Stimulated activated CD4-positive, alpha-beta T cell treated with anti-CD3 and anti-CD28 coated beads, Interleukin-4, amount 100 ng/mL, for 24 hours (primary cell): ENCODE results near the gene PIK3C3.
"Not testable (repeated sequence)": the region's sequence is repeated elsewhere in the genome, so short reads cannot be mapped to it uniquely, and the experiment has no call there.

ENCODE experiments used
- DNase-seq: peaks from one replicate; pipeline ENCODE4 v3.0.0-alpha.2; 2020

PIK3C3 gene

DNA sequence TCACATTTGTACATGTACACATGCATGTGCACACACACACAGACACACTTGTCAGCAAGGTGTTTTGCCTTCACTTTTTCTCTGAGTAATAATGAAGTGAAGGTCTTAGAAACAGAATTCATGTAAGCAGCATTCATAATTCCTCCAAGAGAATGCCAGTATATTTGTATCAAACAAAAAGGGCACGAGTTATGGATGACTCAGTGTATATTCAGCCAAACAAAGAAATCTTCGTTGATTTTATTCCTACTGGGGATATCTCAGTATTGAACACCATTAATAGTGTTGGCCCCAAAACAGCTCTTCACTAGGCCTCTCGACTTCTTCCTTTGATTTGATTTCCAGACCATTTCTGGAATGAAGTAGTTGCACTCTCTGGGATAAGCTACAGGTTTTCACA, 125.3 kb downstream of the PIK3C3 start:
- DNase-seq: no peak

DNA sequence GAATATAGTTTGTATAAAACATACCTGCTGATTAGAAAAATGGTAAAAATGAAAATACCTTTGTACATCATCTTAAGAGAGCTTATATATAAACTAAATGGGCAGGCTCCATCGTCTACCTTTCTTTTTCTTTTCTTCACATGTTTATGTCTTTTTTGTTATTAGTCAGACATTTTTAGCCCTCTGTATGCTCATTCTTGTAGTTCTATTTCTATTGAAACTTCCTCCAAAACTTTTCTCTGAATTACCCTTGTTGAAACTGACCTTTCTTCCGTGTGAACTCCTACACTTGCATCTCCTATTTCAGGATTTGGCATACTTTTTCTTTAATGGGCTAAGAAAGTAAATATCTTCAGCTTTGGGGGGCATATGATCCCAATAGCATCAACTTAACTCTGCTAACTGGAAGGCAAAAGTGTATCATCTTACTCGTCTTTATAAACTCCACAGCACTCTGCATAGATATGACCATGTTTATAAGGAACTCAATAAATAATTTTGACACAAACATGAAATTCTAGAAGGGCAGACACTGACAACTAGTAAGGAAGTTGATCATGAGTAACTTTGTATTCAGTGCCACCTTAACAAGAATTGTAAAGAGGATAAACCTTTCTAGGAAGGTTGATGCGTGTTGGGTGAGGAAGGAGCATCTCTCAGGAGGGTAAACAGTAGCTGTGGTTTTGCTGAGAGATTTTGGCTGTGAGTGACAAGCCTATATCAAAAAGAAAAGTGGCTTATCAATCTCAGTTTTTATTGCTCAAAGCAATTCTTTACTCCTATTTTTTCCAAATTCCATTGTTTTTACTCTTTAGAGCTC, 127.6 kb downstream of the PIK3C3 start:
- no peak for DNase-seq

- no peak for DNase-seq
Measured at GRCh38 chr18:42086288-42086687, 131.3 kb downstream of the PIK3C3 start.

- DNase-seq: no peak
Measured at GRCh38 chr18:42087235-42087634, 132.2 kb downstream of the PIK3C3 start.

DNA sequence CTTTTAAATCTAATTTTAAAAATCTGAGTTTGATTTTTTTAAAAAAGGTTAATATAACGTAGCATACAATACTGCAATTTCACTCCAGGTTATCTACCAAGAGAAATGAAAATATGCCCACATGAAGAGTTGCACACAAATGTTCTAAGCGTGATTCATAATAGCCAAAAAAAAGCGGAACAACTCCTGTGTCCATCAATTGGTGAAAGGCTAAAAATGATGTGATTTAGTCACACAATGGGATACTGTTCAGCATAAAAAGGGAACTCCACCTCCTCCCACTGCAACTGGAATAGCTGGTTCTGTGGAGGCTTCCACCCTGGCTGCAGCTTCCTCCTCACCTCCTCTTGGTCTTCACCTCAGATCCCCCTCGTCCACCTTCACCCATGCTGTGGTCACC, 132.8 kb downstream of the PIK3C3 start:
- DNase-seq: no peak

GRCh38 chr18:42092848-42093247, 137.8 kb downstream of the PIK3C3 start:
- no peak for DNase-seq

DNA sequence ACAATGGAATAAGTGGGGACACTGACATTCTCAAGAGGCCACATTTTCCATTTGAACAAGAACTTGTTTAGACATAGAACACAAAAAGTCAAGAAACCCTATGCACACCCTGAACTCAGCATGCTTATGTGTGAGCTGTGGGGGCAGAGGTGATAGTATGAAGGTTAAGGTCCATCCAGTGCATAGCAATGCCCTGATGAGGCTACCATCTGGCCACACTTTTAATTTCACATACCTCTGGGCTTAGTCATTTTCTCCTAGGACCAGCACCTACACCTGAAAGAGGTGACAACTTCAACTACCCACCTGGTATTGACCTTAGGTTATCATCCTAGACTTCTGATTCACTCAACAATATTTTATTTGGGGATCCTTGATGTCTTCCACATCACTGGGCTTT, 139.8 kb downstream of the PIK3C3 start:
- no peak for DNase-seq

- no peak for DNase-seq
Measured at GRCh38 chr18:42095732-42096377, 140.8 kb downstream of the PIK3C3 start.

DNA sequence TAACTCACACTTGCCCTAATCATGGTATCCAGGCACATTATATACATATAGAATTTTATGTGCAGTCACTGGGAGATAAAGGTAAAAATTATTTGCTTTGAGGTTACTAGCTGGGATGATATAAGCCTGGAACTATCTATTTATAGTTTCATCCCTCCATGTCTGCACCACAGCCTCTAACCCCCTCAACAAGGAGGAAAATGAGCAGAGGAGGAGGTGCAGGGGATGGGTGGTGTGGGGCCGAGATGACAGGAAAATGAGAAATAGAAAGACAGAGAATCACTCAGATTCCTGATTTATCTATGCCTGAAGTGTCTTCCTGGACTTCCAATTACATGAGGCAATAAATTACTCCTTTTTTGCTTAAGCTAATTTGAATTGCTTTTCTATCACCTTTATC, 145.2 kb downstream of the PIK3C3 start:
- no peak for DNase-seq

GRCh38 chr18:42100911-42101310, 145.9 kb downstream of the PIK3C3 start:
- no peak for DNase-seq

- DNase-seq: no peak
Measured at GRCh38 chr18:42105394-42105793, 150.4 kb downstream of the PIK3C3 start.

- no peak for DNase-seq
Measured at GRCh38 chr18:42106784-42107183, 151.8 kb downstream of the PIK3C3 start.

GRCh38 chr18:42107287-42107686, 152.3 kb downstream of the PIK3C3 start:
- no peak for DNase-seq

- DNase-seq: no peak
Measured at GRCh38 chr18:42107691-42108450, 152.8 kb downstream of the PIK3C3 start.

- not testable (repeated sequence) for DNase-seq
Measured at GRCh38 chr18:42112147-42112546, 157.1 kb downstream of the PIK3C3 start.

DNA sequence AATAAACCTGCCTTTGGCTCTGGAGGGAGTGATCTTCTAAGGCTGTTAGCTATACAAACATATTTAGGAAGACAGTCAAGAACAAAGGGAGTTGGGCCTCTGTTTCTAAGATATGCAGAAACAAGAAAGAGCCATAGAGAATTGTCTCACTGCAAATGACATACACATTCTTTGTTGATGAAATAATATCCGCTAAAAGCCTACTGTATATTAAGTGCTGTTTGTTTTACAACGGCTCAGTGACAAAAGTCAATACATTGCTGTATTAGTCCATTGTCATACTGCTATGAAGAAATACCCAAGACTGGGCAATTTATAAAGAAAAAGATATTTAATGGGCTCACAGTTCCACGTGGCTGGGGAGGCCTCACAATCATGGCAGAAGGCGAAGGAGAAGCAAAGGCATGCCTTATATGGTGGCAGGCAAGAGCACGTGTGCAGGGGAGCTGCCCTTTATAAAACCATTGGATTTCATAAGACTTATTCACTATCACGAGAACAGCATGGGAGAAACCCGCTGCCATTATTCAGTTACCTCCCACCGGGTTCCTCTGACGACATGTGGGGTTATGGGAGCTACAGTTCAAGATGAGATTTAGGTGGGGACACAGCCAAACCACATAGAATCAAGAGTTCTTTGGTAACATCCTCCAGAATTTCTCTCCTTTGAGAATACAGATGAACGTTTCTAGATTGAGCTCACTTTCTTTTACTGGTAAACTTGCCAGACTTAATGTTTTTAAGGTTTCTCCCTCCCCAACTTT, 157.8 kb downstream of the PIK3C3 start:
- DNase-seq: no peak

GRCh38 chr18:42113529-42114191, 158.6 kb downstream of the PIK3C3 start:
- no peak for DNase-seq

- DNase-seq: peak; percentile 64
Measured at GRCh38 chr18:42114310-42114943, 159.4 kb downstream of the PIK3C3 start.

DNA sequence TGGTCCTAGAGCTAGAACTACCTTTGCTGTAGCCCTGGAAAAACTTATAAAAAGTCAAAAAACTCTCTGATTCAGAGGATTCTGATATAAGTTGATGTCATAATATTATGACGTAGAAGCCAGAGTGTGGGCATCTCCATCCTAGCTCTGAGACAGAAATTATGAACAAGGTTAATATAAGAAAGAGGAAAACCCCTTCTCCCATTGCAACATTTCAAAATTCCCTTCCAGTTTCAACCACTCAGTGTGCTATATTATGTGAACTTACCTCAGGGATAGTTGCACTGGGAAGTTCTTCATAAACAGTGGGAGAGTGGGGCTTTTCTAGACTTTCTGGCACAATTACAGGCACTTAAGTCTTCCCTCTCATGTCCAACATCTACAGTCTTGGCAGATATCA, 171.6 kb downstream of the PIK3C3 start:
- DNase-seq: no peak

DNA sequence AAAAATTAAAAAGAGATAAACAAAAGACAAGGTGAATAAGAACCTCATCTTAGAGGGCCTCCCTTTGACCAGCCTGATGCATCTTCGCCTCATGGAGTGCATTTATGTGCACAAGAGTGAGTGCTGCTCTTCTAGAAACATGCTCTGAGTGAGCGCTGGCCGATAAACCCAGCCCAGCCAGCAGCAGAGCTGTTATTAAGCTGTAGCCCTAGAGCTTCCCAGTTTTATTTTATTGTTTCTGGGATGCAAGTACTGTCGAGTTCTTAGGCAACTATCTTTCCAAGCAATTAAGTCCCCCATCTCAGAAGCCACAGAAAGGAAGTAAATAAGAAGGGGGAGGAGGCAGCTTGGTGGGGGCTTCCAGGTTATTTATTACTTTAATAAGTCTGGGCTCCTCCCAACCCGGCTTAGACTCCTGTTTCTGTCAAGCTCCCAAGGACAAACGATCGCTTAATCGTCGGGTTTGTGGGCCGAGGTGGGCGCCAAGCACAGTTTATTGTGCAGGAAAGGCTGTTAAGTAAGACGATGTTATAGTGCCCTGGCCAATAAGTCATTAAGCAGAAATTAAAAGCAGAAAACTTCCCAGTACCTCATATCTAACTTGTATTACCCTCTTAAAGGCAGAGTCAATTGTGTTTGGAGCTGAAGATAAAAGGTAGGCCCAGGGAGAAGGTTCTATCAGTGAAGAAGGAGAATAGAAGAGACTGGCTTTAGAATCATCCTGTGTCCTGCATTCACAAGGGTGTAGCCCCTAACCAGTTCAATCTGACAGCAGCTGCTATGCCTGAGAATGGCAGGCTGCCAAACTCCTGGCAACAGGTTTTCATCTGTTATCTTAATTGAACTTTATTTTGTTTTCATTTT, 176.3 kb downstream of the PIK3C3 start:
- no peak for DNase-seq

GRCh38 chr18:42131930-42132244, 176.9 kb downstream of the PIK3C3 start:
- no peak for DNase-seq
